WTC11 (cell line): Measurements from ENCODE around the gene BRCA1.

Experiments
- ATF6 ChIP-seq: sonication (generic); formaldehyde crosslinking; IDR thresholded peaks from 2 replicates; pipeline ENCODE4 v1.8.1; 2023; ENCODE audit warnings: mild to moderate bottlenecking, missing genetic modification reagents
- CREB1 ChIP-seq: sonication (generic); formaldehyde crosslinking; IDR thresholded peaks from 2 replicates; pipeline ENCODE4 v1.8.0; 2023; ENCODE audit warnings: mild to moderate bottlenecking, missing genetic modification reagents
- CTCF ChIP-seq: fragments of 200-600 bp; IDR thresholded peaks from 2 replicates; pipeline ENCODE4 v1.8.0; 2022; ENCODE audit warnings: antibody characterized with exemption
- E2F1 ChIP-seq: sonication (generic); formaldehyde crosslinking; IDR thresholded peaks from 2 replicates; pipeline ENCODE4 v1.8.0; 2022; ENCODE audit warnings: mild to moderate bottlenecking, missing genetic modification reagents
- MAX ChIP-seq: sonication (generic); formaldehyde crosslinking; IDR thresholded peaks from 2 replicates; pipeline ENCODE4 v1.8.0; 2022; ENCODE audit warnings: mild to moderate bottlenecking, missing genetic modification reagents
- MLX ChIP-seq: sonication (generic); formaldehyde crosslinking; IDR thresholded peaks from 2 replicates; pipeline ENCODE4 v1.8.1; 2023; ENCODE audit warnings: mild to moderate bottlenecking, missing genetic modification reagents, moderate library complexity
- NFATC4 ChIP-seq: fragments of 250-450 bp; sonication (Bioruptor Pico); IDR thresholded peaks from 2 replicates; pipeline ENCODE4 v1.9.0; 2021; ENCODE audit warnings: mild to moderate bottlenecking
- SP1 ChIP-seq: sonication (generic); formaldehyde crosslinking; conservative IDR thresholded peaks from 2 replicates; pipeline ENCODE4 v1.8.1; 2022; ENCODE audit warnings: missing genetic modification reagents
- ZNF423 ChIP-seq: fragments of 250-450 bp; sonication (Bioruptor Pico); IDR thresholded peaks from 2 replicates; pipeline ENCODE4 v2.1.2; 2022; ENCODE audit warnings: mild to moderate bottlenecking, moderate library complexity

- TF ChIP-seq ATF6 (CRISPR knock-in tag) = no peak
- no peak; the same call in 1 of the 2 replicates for TF ChIP-seq SP1
- TF ChIP-seq MLX (CRISPR knock-in tag) = no peak
- TF ChIP-seq CREB1 (CRISPR knock-in tag) = no peak
- no peak for TF ChIP-seq NFATC4 (CRISPR knock-in tag)
- no peak for TF ChIP-seq CTCF
- no peak for TF ChIP-seq MAX
- no peak for TF ChIP-seq E2F1 (CRISPR knock-in tag)
- no peak for TF ChIP-seq ZNF423 (CRISPR knock-in tag)
Observed at GRCh38 chr17:43025290-43025657, 99.9 kb downstream of the BRCA1 start.
